Gastrocnemius medialis (tissue), 4 donors: ENCODE measurements around the gene LRRC45. TPM values are rescaled to one million over a fixed set of nuclear protein-coding genes. Genes with fewer than 3 reads are reported as not detected.

Experiments
- ATAC-seq, 2 donors: fragments of 150-250 bp; one replicate each; pipeline ENCODE4 v1.9.1; 2016
- DNase-seq, 2 donors: peaks; one replicate each; pipeline ENCODE4 v3.0.0-alpha.2; 2019
- H3K27ac ChIP-seq, 4 donors: fragments of 200-600 bp; sonication (generic); 1 replicate in 1 of 4; 2 replicates in 3 of 4; pipeline ENCODE4 v1.5.1; 2016 to 2018; ENCODE audit warnings: mild to moderate bottlenecking in 2 of 4, moderate library complexity in 1 of 4
- H3K27me3 ChIP-seq, 3 donors: fragments of 200-600 bp; sonication (generic) in 2 of 3; 1 replicate in 1 of 3; 2 replicates in 2 of 3; pipeline versions ENCODE4 v1.5.1 to v1.6.0; 2016 to 2019; ENCODE audit warnings: mild to moderate bottlenecking in 1 of 3, moderate library complexity in 1 of 3
- H3K36me3 ChIP-seq, 2 donors: fragments of 200-600 bp; sonication (generic) in 1 of 2; one replicate each; pipeline ENCODE4 v1.5.1; 2017 to 2018
- H3K4me1 ChIP-seq, 2 donors: fragments of 200-600 bp; sonication (generic) in 1 of 2; one replicate each; pipeline ENCODE4 v1.5.1; 2016 to 2017; ENCODE audit warnings: mild to moderate bottlenecking in 2 of 2
- H3K4me3 ChIP-seq, 4 donors: fragments of 200-600 bp; sonication (generic) in 3 of 4; 1 replicate in 1 of 4; 2 replicates in 3 of 4; pipeline ENCODE4 v1.5.1; 2016 to 2019; ENCODE audit warnings: mild to moderate bottlenecking in 2 of 4
- H3K9me3 ChIP-seq, 3 donors: fragments of 200-600 bp; sonication (generic) in 2 of 3; 1 replicate in 1 of 3; 2 replicates in 2 of 3; pipeline ENCODE4 v1.5.1; 2016 to 2019
- CTCF ChIP-seq, 5 experiments: fragments of 450-650 bp in 3 of 5; fragments of 200-600 bp in 2 of 5; sonication (generic) in 2 of 5; IDR thresholded peaks in 4 of 5; conservative IDR thresholded peaks in 1 of 5; 1 replicate in 4 of 5; 2 replicates in 1 of 5; pipeline ENCODE4 v1.5.1; 2016 to 2019; ENCODE audit warnings: antibody characterized with exemption in 5 of 5, mild to moderate bottlenecking in 3 of 5, moderate library complexity in 3 of 5
- POLR2A ChIP-seq, 2 donors: fragments of 450-650 bp; IDR thresholded peaks; one replicate each; pipeline ENCODE4 v1.6.1; 2017; ENCODE audit warnings: antibody characterized with exemption in 2 of 2, mild to moderate bottlenecking in 2 of 2, moderate library complexity in 2 of 2
- in situ Hi-C, 4 donors: fragments of 200-750 bp; cut with MboI; loops; one replicate each; pipeline versions ENCODE4 v1.15.0 to v1.8.0; 2017; ENCODE audit warnings: low sequenced_read_pairs in 4 of 4
- intact Hi-C: fragments of 100-400 bp; cut with DNase I; formaldehyde crosslinking; loops from one replicate; pipeline ENCODE4 v1.15.1; 2023; ENCODE audit warnings: low total_unique reads
- total RNA-seq, 4 donors: library from RNA; depleted of rRNA; stranded (reverse); fragments of >200 nt; gene quantifications; one replicate each; pipeline versions ENCODE4 v1.1.0 to v1.2.3, GENCODE V29; 2016

The LRRC45 gene
- total RNA-seq, 4 donors from 2014 or later: 1.1 to 5.0 (median 3.8) TPM

- intact Hi-C loops: no loop called here
- Histone ChIP-seq H3K27ac (no peak overlapping the region), H3K36me3 (peaks cover 0 to 3% of the 10 kb centered on the region in 2 donors), H3K4me1 (no peaks in the 10 kb centered on the region), H3K9me3 (no peaks in the 10 kb centered on the region), H3K4me3 (no peak overlapping the region), H3K27me3 (no peaks in the 10 kb centered on the region)
- no peak for ATAC-seq
- no peak for DNase-seq
- in situ Hi-C loops: no loop called here
- no peak for TF ChIP-seq POLR2A (IDR thresholded peaks at IDR 0.05)
- TF ChIP-seq CTCF (IDR thresholded peaks at IDR 0.05 in 4 of 5, conservative IDR thresholded peaks at IDR 0.05 in 1 of 5): no peak
Observed at GRCh38 chr17:82011617-82012187, 11.4 kb upstream of the LRRC45 start.

GRCh38 chr17:82012261-82012639 is 10.9 kb upstream of the LRRC45 start:
- TF ChIP-seq CTCF (IDR thresholded peaks at IDR 0.05 in 4 of 5, conservative IDR thresholded peaks at IDR 0.05 in 1 of 5) (no peak), POLR2A (IDR thresholded peaks at IDR 0.05) (no peak)
- no peaks in the 10 kb centered on the region for H3K9me3 ChIP-seq
- H3K36me3 ChIP-seq: peaks cover 0 to 3% of the 10 kb centered on the region in 2 donors
- H3K4me3 ChIP-seq: no peak overlapping the region
- no peak overlapping the region for H3K27ac ChIP-seq
- H3K27me3 ChIP-seq: no peaks in the 10 kb centered on the region
- intact Hi-C loops: no loop called here
- peaks cover 0 to 1% of the 10 kb centered on the region in 2 donors for H3K4me1 ChIP-seq
- in situ Hi-C loops: no loop called here
- ATAC-seq: no peak
- no peak for DNase-seq

- Histone ChIP-seq H3K4me1 (peaks cover 0 to 6% of the 10 kb centered on the region in 2 donors), H3K36me3 (peaks cover 0 to 3% of the 10 kb centered on the region in 2 donors), H3K4me3 (no peak overlapping the region), H3K27me3 (no peaks in the 10 kb centered on the region), H3K9me3 (no peaks in the 10 kb centered on the region), H3K27ac (no peak overlapping the region)
- ATAC-seq (no peak), DNase-seq (no peak)
- TF ChIP-seq POLR2A (IDR thresholded peaks at IDR 0.05) (no peak), CTCF (IDR thresholded peaks at IDR 0.05 in 4 of 5, conservative IDR thresholded peaks at IDR 0.05 in 1 of 5) (no peak)
- intact Hi-C loops (no loop called here), in situ Hi-C loops (no loop called here)
Observed at GRCh38 chr17:82012640-82013295, 10.3 kb upstream of the LRRC45 start.

- Histone ChIP-seq H3K4me3 (no peak overlapping the region), H3K9me3 (no peaks in the 10 kb centered on the region), H3K36me3 (peaks cover 0 to 3% of the 10 kb centered on the region in 2 donors), H3K4me1 (peaks cover 0 to 12% of the 10 kb centered on the region in 2 donors), H3K27ac (no peak overlapping the region), H3K27me3 (no peaks in the 10 kb centered on the region)
- no peak for ATAC-seq
- intact Hi-C loops: no loop called here
- TF ChIP-seq CTCF (IDR thresholded peaks at IDR 0.05 in 4 of 5, conservative IDR thresholded peaks at IDR 0.05 in 1 of 5): no peak
- TF ChIP-seq POLR2A (IDR thresholded peaks at IDR 0.05): no peak
- in situ Hi-C loops: no loop called here
- DNase-seq: no peak
Observed at GRCh38 chr17:82013341-82013740, 9.8 kb upstream of the LRRC45 start.
